RKO (cell line): Measurements from ENCODE around the gene OPRM1.
"Not testable (repeated sequence)": the region's sequence is repeated elsewhere in the genome, so short reads cannot be mapped to it uniquely, and the experiment has no call there.

ENCODE experiments used
- DNase-seq: peaks from one replicate; pipeline ENCODE4 v3.0.0-alpha.2; 2016; ENCODE audit warnings: low spot score

The OPRM1 gene

DNA sequence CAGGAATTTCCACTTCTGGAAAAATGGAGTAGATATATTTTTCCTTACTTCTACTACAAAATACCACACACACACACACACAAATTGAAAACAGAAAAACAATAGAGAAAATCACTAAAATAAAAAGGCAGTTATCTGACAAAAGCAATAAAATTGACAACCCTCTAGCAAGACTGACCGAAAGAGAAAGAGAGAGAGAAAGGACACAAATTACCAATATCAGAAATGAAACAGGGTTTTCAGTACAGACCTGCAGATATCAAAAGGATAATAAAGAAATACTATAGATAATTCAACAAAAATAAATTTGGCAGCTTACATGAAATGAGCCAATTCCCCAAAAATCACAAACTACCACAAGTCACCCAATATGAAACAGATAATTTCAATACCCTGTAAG lies 104.7 kb downstream of the OPRM1 start:
- DNase-seq = no peak

DNA sequence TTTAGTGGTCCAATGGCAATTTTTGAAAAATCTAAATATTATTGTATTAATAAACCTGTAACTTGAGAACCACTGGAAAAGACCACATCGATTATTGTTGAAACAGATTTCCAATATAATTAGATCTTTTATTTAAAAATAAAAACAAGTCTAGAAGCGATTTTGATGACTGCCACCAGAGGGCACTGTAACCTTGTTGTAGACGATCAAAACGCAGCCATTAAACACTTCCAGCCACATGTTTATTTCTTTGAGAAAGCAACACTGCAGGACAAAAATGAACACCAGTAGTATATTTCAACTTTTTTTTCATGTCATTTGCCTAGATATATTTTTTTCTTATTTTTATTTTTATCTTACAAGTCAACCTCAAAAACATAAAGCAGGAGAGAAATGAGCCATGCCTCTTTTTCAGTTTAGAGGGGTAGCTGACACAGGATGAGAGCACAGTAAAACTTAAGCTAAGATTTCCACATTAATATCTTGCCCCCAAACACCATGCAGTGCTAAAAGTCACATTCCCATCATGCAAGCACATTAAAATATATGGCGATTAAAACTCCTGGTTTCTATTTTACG lies 115.4 kb downstream of the OPRM1 start:
- peak; percentile 71 for DNase-seq

DNA sequence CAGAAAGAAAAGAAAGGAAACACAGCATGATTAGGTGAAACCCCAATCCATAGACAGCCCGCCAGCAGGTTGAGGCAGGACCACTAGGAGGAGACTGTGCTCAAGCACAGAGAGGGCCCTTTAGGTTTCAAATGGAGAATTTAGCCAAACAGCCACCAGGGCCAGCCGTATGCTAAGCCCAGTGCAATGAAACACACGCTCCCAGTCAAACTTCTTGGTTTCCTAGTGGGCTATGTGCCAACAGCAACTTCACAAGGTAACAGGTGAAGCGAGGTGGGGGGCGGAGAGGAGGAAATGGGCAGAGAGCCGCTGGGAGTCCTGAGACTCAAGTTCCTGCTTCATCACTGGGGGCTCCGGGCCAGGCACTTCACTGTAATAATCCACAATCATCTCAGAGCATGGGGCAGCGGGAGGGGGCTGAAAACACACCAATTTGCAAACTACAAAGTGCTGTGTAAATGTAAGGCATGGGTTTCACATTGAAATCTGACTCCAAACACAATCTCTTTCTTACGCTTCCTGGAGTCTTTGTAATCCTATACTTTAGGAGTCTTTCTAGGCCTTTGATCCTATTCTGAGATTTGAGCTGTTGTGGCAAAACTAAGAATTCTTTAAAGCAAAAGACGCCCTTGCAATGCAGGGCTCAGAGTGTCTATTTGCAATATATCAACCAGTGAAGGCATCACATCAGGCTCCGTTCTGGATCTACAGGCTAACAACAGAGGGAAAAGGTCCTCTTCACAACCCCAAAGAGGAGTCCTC lies 117.3 kb downstream of the OPRM1 start:
- DNase-seq = peak; percentile 10

DNA sequence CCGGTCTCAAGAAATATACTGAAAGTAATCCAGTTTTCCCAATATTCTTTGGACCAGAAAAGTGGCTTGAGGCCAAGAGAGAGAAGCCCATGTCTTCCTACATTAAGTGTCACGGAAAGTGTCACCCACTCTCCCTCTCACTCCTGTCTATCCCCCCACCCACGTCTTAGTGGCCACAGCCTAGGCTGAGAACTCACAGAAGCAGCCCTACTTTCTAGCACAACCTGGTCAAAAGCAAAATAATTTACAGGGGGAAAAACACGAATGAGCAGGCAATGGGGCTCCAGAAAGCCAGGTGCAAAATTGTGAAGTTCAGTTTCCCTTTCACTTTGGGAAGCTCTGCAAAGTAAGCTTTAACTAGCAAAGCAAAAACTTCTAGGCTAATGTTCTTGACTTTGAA lies 118.0 kb downstream of the OPRM1 start:
- DNase-seq = no peak

DNA sequence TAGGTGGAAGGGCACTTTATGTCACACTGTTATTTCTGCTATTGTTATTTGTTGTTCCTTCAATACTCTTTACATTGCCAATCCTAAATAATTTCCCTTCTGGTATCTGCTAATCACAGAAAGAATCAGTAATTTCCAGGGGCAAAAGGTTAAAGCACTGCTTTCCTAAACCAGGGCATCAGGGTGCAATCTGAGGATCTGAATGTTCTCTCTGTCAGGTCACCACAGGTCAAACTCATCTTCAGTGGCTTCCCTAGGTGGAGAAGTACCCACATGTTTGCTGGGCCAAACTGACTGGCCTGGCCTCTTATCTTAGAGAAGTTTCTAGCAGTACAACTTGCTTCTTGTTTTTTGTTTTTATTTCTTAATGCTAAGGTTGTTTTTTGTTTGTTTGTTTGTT lies 118.7 kb downstream of the OPRM1 start:
- DNase-seq = no peak

DNA sequence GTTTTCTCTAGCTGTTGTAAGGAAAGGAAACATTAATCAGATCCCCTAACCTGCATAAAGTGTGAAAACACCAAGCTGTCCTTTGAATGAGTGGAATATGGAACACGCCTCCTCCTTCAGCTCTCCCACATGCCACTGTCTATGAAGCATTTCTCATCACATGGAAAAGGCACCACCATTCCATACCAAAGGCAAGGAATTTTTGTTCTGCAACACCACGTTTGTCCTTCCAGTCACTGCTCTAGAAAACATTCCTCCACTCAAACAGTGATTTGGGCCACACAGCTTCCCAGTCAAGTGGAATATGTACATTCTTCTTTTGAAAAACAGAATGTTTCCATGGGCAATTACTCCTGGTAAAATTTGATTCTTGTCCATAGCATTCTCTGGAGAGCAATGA lies 120.1 kb downstream of the OPRM1 start:
- DNase-seq = no peak

GRCh38 chr6:154161689-154162088 lies 122.6 kb downstream of the OPRM1 start:
- no peak for DNase-seq

GRCh38 chr6:154164397-154164796 lies 125.4 kb downstream of the OPRM1 start:
- DNase-seq = no peak

DNA sequence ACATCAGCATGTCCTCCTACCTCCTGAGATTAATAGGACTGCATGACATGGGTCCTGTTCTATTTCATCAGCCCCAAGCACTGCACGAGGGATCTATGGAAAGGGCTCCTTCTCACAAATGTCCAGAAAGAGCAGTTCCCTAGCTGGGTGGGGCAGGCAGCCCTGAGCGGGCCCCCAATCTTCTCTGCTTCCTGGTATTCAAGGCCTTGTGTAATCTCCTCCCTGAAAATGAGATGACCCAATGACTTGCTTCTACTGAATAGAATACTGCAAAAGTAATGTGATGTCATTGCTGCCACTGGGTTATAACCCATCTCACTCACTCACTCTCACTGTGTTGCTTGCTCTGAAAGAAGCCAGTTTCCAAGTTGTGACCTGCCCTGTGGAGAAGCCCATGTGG lies 126.4 kb downstream of the OPRM1 start:
- no peak for DNase-seq

- no peak for DNase-seq
These were observed 127.1 kb downstream of the OPRM1 start for GRCh38 chr6:154166140-154166539.

GRCh38 chr6:154167126-154167525 lies 128.1 kb downstream of the OPRM1 start:
- no peak for DNase-seq

DNA sequence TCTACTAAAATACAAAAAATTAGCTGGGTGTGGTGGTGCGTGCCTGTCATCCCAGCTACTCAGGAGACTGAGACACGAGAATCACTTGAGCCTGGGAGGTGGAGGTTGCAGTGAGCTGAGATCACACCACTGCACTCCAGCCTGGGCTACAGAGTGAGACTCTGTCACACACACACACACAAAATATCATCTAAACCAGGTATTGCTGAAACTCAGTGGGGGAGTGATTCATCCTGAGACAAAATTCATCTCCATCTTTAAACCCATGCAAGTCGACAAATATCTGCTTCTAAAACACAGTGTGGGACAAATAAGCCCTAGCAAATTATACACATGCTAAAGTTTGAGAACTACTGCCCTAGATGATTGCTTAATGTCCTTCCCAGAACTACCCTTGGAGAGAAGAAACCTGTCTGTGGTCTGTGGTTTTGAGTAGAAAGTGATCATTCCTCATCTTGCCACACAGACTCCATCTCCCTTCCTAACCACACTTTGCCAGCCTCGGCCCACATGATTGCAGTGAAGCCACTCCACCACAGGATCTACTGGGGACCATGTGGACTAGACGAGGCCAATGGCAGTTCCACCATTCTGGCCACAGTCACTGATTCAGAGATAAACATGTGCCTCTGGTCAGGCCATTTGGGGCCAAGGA lies 130.3 kb downstream of the OPRM1 start:
- no peak for DNase-seq

DNA sequence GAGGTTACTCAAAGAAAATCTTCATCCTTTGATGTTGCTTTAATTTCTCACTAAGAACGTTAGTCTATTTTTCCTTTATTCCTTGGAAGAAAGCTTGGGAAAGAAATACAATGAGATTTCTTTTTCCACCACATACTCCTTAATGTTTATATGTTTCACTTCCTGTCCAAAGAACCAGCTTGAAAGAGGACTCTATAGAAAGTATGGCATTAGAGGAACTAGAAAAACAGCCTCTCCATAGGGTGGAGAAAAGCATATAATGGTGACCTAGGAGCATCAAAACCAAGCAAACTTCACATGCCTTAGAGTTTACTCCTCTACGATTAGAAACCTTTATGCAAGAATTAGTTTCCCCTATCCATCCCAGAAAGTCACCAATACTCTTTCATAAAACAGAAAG lies 131.1 kb downstream of the OPRM1 start:
- DNase-seq = no peak

DNA sequence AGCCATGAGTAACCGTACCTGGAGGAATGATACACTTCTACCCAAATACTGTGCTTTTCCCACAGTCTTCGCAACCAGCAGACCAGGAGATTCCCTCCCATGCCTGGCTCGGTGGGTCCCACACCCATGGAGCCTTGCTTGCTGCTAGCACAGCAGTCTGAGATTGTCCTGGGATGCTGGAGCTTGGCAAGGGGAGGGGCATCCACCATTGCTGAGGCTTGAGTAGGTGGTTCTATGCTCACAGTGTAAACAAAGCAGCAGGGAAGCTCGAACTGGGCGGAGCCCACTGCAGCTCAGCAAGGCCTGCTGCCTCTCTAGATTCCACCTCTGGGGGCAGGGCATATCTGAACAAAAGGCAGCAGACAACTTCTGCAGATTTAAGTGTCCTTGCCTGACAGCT lies 133.4 kb downstream of the OPRM1 start:
- DNase-seq = not testable (repeated sequence)

DNA sequence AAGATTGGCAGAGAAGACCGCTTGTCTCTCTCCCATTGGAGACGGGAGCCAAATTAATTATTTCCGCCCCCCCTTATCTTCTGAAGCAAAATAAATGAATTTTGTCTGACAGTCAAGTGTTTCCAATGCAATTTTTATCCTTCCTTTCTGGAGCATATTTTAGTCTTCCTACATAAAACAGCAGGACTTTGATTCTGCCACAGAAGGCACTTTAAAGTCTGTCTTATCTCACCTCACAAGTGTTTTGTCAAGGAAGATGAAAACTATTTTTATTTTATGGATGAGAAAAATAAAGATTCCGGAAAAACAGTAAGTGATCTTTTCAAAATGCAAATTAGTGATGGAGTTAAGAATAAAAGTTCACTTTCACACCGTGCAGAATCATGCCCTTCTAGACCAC lies 140.4 kb downstream of the OPRM1 start:
- no peak for DNase-seq

DNA sequence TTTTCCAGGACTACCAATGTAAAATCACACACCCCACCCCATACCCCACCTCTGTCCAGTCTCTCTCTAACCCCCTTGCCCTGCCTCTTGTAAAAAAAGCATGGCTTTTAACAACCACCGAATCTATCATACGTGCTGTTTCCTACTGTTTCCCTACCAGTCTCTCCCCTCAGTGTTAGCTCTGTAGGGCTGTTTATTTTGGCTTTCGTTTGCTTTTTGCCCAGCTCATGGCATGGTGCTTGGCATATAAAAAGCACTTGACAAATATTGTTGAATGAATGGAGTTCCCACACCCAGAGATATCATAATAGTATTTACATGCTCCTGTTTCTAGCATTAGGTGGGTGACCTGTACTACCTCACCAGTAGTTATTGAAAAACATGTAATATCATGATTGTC lies 148.2 kb downstream of the OPRM1 start:
- no peak for DNase-seq

- no peak for DNase-seq
These were observed 148.7 kb downstream of the OPRM1 start for GRCh38 chr6:154187714-154188113.

GRCh38 chr6:154196333-154196885 lies 157.4 kb downstream of the OPRM1 start:
- DNase-seq = no peak

- peak; percentile 4 for DNase-seq
These were observed 158.3 kb downstream of the OPRM1 start for GRCh38 chr6:154197196-154197860.

DNA sequence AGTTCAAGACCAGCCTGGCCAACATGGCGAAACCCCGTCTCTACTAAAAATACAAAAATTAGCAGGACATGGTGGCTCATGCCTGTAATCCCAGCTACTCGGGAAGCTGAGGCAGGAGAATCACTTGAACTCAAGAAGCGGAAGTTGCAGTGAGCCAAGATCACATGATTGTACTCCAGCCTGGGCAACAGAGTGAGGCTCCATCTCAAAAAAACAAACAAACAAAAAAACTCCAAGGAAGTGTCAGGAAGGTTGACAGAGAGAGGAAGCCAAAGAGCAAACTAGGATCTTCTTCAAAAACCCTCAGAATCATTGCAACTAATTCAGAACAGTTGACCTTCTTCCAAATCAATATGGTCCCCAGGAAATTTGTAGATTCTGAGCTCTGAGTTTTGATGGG lies 162.6 kb downstream of the OPRM1 start:
- not testable (repeated sequence) for DNase-seq

DNA sequence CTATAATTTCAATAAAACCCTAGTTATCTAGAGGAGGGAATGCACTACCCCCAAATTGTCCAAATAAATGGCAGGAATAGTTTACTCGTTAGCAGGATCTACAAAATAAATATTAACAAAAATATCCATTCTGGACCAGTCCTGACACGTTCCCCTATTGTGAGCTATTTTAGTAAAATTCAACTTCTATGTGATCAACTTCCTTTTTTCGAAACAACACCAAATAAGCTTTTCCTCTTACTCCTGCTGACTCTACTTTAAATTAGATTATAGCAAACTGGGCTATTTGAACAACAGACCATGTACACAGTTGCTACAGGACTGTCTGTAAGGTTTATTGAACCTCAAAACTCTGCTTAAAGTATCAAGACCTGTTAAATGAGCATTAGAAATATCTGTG lies 163.3 kb downstream of the OPRM1 start:
- DNase-seq = no peak

- no peak for DNase-seq
These were observed 163.9 kb downstream of the OPRM1 start for GRCh38 chr6:154202958-154203357.

- DNase-seq = no peak
These were observed 167.1 kb downstream of the OPRM1 start for GRCh38 chr6:154206141-154206540.
